ENCODE data around the gene EPB41L4B.
"Not testable (repeated sequence)": the region's sequence is repeated elsewhere in the genome, so short reads cannot be mapped to it uniquely, and the experiment has no call there.

EPB41L4B gene

GRCh38 chr9:109320742-109321448, at the start of gene EPB41L4B:
EPB41L4B (minus strand) TSS chr9:109321059; CDS start chr9:109320446, 613 bp downstream.
- peak; percentile 80 for DNase-seq

- no peak for DNase-seq
Observed at GRCh38 chr9:109369285-109369684, 48.4 kb upstream of the EPB41L4B start.

- DNase-seq, result no peak
Observed at GRCh38 chr9:109360771-109361170, 39.9 kb upstream of the EPB41L4B start.

GRCh38 chr9:109358968-109359603, 38.2 kb upstream of the EPB41L4B start:
- not testable (repeated sequence) for DNase-seq

- DNase-seq, result no peak
Observed at GRCh38 chr9:109355564-109356297, 34.9 kb upstream of the EPB41L4B start.

- DNase-seq, result no peak
Observed at GRCh38 chr9:109354190-109354589, 33.3 kb upstream of the EPB41L4B start.

- DNase-seq, result no peak
Observed at GRCh38 chr9:109351032-109351431, 30.2 kb upstream of the EPB41L4B start.

GRCh38 chr9:109349421-109349846, 28.6 kb upstream of the EPB41L4B start:
- no peak for DNase-seq

GRCh38 chr9:109346904-109347303, 26.0 kb upstream of the EPB41L4B start:
- DNase-seq, result no peak

- DNase-seq, result no peak
Observed at GRCh38 chr9:109344866-109345265, 24.0 kb upstream of the EPB41L4B start.

- no peak for DNase-seq
Observed at GRCh38 chr9:109342878-109343277, 22.0 kb upstream of the EPB41L4B start.

- DNase-seq, result no peak
Observed at GRCh38 chr9:109341561-109341960, 20.7 kb upstream of the EPB41L4B start.

GRCh38 chr9:109340979-109341378, 20.1 kb upstream of the EPB41L4B start:
- not testable (repeated sequence) for DNase-seq

GRCh38 chr9:109336409-109336808, 15.6 kb upstream of the EPB41L4B start:
- DNase-seq, result no peak

GRCh38 chr9:109335929-109336328, 15.1 kb upstream of the EPB41L4B start:
- DNase-seq, result no peak

GRCh38 chr9:109335121-109335520, 14.3 kb upstream of the EPB41L4B start:
- DNase-seq, result no peak

GRCh38 chr9:109331353-109331752, 10.5 kb upstream of the EPB41L4B start:
- no peak for DNase-seq

GRCh38 chr9:109329638-109330258, 8.9 kb upstream of the EPB41L4B start:
- no peak for DNase-seq

GRCh38 chr9:109328978-109329637, 8.2 kb upstream of the EPB41L4B start:
- no peak for DNase-seq

GRCh38 chr9:109325089-109325488, 4.2 kb upstream of the EPB41L4B start:
- no peak for DNase-seq

GRCh38 chr9:109323771-109324170, 2.9 kb upstream of the EPB41L4B start:
- no peak for DNase-seq

GRCh38 chr9:109321727-109322126, 868 bp upstream of the EPB41L4B start:
- DNase-seq, result no peak

- DNase-seq, result no peak
Observed at GRCh38 chr9:109320331-109320741, 523 bp downstream of the EPB41L4B start.
